HG03442 (cell line): ENCODE results near the gene ABTB2.

Source experiments
- ATAC-seq: cut with Tn5 transposase; IDR thresholded peaks from one replicate; pipeline ENCODE4 v1.9.1; 2021; ENCODE audit warnings: mild to moderate bottlenecking, moderate library complexity; ENCODE audit not compliant: unreplicated experiment

ABTB2 gene

GRCh38 chr11:34317666-34318065 lies 40.1 kb downstream of the ABTB2 start:
- no peak for ATAC-seq

- ATAC-seq, result no peak
Measured at GRCh38 chr11:34317036-34317360, 40.8 kb downstream of the ABTB2 start.

- ATAC-seq, result no peak
Measured at GRCh38 chr11:34316347-34317035, 41.3 kb downstream of the ABTB2 start.

GRCh38 chr11:34315394-34315793 lies 42.4 kb downstream of the ABTB2 start:
- no peak for ATAC-seq

GRCh38 chr11:34314936-34315335 lies 42.9 kb downstream of the ABTB2 start:
- no peak for ATAC-seq

GRCh38 chr11:34314176-34314575 lies 43.6 kb downstream of the ABTB2 start:
- ATAC-seq, result no peak

- ATAC-seq, result peak; percentile 92
Measured at GRCh38 chr11:34313099-34313517, 44.7 kb downstream of the ABTB2 start.

- no peak for ATAC-seq
Measured at GRCh38 chr11:34311126-34311525, 46.7 kb downstream of the ABTB2 start.

- ATAC-seq, result no peak
Measured at GRCh38 chr11:34309965-34310364, 47.8 kb downstream of the ABTB2 start.

GRCh38 chr11:34308913-34309585 lies 48.8 kb downstream of the ABTB2 start:
- ATAC-seq, result no peak

GRCh38 chr11:34308049-34308912 lies 49.5 kb downstream of the ABTB2 start:
- no peak for ATAC-seq

- ATAC-seq, result no peak
Measured at GRCh38 chr11:34305780-34306179, 52.0 kb downstream of the ABTB2 start.

GRCh38 chr11:34305193-34305592 lies 52.6 kb downstream of the ABTB2 start:
- no peak for ATAC-seq

GRCh38 chr11:34303028-34303570 lies 54.7 kb downstream of the ABTB2 start:
- ATAC-seq, result no peak

- peak; percentile 90 for ATAC-seq
Measured at GRCh38 chr11:34302046-34302921, 55.5 kb downstream of the ABTB2 start.

GRCh38 chr11:34300926-34301295 lies 56.9 kb downstream of the ABTB2 start:
- ATAC-seq, result no peak

- ATAC-seq, result no peak
Measured at GRCh38 chr11:34300026-34300925, 57.5 kb downstream of the ABTB2 start.

GRCh38 chr11:34299284-34299972 lies 58.4 kb downstream of the ABTB2 start:
- ATAC-seq, result no peak

GRCh38 chr11:34298871-34299270 lies 58.9 kb downstream of the ABTB2 start:
- ATAC-seq, result no peak
